Measurements from ENCODE around the gene ZBTB42.

- TF ChIP-seq CTCF (IDR thresholded peaks at IDR 0.05) (no peak), EZH2 (IDR thresholded peaks at IDR 0.05; ENCODE audit: borderline replicate concordance, insufficient read depth, low read depth, low read length, poor library complexity, severe bottlenecking) (no peak)
Measured at GRCh38 chr14:104796687-104797081, 4.2 kb upstream of the ZBTB42 start.
